ENCODE results near the gene TGM2.

TGM2 gene

GRCh38 chr20:38170826-38171674 is 6.0 kb upstream of the TGM2 start (continued):
- no peak for TF ChIP-seq TOX (CRISPR knock-in tag; IDR thresholded peaks at IDR 0.05; ENCODE audit: borderline replicate concordance)

DNA sequence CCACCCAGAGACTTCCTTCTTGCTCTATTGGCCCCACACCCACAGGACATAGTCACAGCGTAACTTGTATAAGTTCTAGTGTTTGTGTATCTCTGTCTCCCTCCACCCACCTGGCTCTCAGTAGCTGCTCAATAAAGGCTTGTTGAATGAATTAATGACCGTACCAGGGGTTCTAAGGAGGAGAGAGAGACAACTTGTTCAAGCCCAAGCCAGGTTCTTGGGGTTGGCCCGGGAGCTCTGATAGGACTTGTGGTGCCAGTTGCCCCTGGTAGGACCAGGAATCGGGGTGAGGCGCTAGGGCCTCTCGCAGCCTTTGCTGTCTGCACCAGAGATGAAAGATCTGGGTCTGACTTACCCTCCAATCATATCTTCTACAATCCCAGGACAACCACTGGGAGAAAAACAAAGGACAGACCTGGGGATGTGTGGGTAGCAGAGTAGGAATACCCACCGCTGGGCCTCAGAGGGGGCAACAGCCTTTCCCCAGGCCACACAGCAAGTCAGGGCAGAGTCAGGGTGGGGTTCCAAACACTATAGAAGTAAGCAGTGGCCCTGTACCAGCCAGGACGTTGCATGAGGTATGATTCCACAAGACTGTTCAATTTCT is 5.3 kb upstream of the TGM2 start:
- TF ChIP-seq TCF4 (CRISPR knock-in tag; IDR thresholded peaks at IDR 0.05; ENCODE audit: borderline replicate concordance) = no peak
- TF ChIP-seq POU6F1 (CRISPR knock-in tag; IDR thresholded peaks at IDR 0.05; ENCODE audit: borderline replicate concordance, low read depth) = no peak
- no peak for TF ChIP-seq CSDC2 (CRISPR knock-in tag; IDR thresholded peaks at IDR 0.05)
- no peak for TF ChIP-seq ZNF70 (CRISPR knock-in tag; IDR thresholded peaks at IDR 0.05)
- TF ChIP-seq ZC3H10 (CRISPR knock-in tag; IDR thresholded peaks at IDR 0.05) = no peak
- no peak for TF ChIP-seq ARNTL (CRISPR knock-in tag; IDR thresholded peaks at IDR 0.05; ENCODE audit: borderline replicate concordance, low read depth)
- no peak for ATAC-seq

- no peak for TF ChIP-seq POU6F1 (CRISPR knock-in tag; IDR thresholded peaks at IDR 0.05; ENCODE audit: borderline replicate concordance, low read depth)
- TF ChIP-seq, protein P1, sequence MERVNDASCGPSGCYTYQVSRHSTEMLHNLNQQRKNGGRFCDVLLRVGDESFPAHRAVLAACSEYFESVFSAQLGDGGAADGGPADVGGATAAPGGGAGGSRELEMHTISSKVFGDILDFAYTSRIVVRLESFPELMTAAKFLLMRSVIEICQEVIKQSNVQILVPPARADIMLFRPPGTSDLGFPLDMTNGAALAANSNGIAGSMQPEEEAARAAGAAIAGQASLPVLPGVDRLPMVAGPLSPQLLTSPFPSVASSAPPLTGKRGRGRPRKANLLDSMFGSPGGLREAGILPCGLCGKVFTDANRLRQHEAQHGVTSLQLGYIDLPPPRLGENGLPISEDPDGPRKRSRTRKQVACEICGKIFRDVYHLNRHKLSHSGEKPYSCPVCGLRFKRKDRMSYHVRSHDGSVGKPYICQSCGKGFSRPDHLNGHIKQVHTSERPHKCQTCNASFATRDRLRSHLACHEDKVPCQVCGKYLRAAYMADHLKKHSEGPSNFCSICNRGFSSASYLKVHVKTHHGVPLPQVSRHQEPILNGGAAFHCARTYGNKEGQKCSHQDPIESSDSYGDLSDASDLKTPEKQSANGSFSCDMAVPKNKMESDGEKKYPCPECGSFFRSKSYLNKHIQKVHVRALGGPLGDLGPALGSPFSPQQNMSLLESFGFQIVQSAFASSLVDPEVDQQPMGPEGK (CRISPR knock-in tag; IDR thresholded peaks at IDR 0.05; ENCODE audit: borderline replicate concordance) = no peak
- no peak for TF ChIP-seq ZNF565 (CRISPR knock-in tag; conservative IDR thresholded peaks at IDR 0.05; ENCODE audit: low read depth)
- TF ChIP-seq TCF4 (CRISPR knock-in tag; IDR thresholded peaks at IDR 0.05; ENCODE audit: borderline replicate concordance) = no peak
- TF ChIP-seq ZFP3 (CRISPR knock-in tag; IDR thresholded peaks at IDR 0.05) = no peak
- no peak for TF ChIP-seq BACH2 (CRISPR knock-in tag; IDR thresholded peaks at IDR 0.05; ENCODE audit: borderline replicate concordance)
- TF ChIP-seq ZC3H10 (CRISPR knock-in tag; IDR thresholded peaks at IDR 0.05) = no peak
- no peak for TF ChIP-seq RARB (CRISPR knock-in tag; IDR thresholded peaks at IDR 0.05)
- TF ChIP-seq SNAI2 (CRISPR knock-in tag; IDR thresholded peaks at IDR 0.05) = no peak
- no peak for TF ChIP-seq ZNF70 (CRISPR knock-in tag; IDR thresholded peaks at IDR 0.05)
- no peak for TF ChIP-seq CREB5 (CRISPR knock-in tag; IDR thresholded peaks at IDR 0.05; ENCODE audit: low read depth)
- no peak for TF ChIP-seq ESRRG (CRISPR knock-in tag; IDR thresholded peaks at IDR 0.05)
- TF ChIP-seq OSR1 (CRISPR knock-in tag; IDR thresholded peaks at IDR 0.05) = no peak
- ATAC-seq = no peak
Measured at GRCh38 chr20:38169636-38170193, 4.6 kb upstream of the TGM2 start.

DNA sequence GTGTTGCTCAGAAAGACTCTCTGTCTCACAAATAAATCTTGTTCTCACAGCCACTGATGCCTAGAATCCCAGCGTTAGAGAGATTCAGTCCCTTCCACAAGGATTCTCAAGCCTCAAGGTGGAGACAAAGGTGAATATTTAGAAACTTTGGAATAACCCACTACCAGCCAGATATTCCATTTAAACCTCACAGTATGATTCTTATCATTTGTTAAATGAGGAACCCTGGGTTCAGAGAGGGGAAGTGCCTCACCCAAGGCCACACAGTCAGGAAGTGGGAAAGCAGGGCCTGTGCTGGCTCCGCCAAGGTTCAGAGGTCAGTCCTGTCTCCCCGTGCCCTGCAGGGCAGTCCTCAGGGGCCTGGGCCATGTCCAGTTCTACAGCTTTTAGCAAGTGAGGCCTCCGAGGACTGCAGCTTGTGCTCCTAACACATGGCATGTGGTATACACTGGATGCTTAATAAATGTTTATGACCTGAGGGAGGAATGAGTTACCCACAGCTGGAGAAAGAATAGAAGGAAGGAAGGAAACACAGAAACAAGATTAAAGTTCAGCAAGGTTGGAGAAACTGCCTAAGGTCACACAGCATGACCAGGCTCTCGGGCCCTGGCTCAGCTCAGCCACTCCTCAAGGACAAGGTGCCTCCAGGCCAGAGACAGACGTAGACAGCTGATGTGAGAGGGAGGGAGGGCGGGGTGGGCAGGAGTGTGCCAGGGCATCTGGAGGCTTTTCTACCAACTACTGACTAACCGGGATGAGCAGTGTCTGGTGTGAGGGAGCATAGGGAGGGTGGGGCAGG is 3.9 kb upstream of the TGM2 start:
- no peak for ATAC-seq
- TF ChIP-seq BACH2 (CRISPR knock-in tag; IDR thresholded peaks at IDR 0.05; ENCODE audit: borderline replicate concordance) (no peak), ZFP30 (CRISPR knock-in tag; IDR thresholded peaks at IDR 0.05) (no peak), TOX (CRISPR knock-in tag; IDR thresholded peaks at IDR 0.05; ENCODE audit: borderline replicate concordance) (no peak), CSDC2 (CRISPR knock-in tag; IDR thresholded peaks at IDR 0.05) (no peak), OSR1 (CRISPR knock-in tag; IDR thresholded peaks at IDR 0.05) (no peak)
- TF ChIP-seq, protein P2, sequence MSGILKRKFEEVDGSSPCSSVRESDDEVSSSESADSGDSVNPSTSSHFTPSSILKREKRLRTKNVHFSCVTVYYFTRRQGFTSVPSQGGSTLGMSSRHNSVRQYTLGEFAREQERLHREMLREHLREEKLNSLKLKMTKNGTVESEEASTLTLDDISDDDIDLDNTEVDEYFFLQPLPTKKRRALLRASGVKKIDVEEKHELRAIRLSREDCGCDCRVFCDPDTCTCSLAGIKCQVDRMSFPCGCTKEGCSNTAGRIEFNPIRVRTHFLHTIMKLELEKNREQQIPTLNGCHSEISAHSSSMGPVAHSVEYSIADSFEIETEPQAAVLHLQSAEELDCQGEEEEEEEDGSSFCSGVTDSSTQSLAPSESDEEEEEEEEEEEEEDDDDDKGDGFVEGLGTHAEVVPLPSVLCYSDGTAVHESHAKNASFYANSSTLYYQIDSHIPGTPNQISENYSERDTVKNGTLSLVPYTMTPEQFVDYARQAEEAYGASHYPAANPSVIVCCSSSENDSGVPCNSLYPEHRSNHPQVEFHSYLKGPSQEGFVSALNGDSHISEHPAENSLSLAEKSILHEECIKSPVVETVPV (CRISPR knock-in tag; IDR thresholded peaks at IDR 0.05) = no peak
- TF ChIP-seq, protein P1 (CRISPR knock-in tag; IDR thresholded peaks at IDR 0.05; ENCODE audit: borderline replicate concordance) = no peak
- TF ChIP-seq, protein P3, sequence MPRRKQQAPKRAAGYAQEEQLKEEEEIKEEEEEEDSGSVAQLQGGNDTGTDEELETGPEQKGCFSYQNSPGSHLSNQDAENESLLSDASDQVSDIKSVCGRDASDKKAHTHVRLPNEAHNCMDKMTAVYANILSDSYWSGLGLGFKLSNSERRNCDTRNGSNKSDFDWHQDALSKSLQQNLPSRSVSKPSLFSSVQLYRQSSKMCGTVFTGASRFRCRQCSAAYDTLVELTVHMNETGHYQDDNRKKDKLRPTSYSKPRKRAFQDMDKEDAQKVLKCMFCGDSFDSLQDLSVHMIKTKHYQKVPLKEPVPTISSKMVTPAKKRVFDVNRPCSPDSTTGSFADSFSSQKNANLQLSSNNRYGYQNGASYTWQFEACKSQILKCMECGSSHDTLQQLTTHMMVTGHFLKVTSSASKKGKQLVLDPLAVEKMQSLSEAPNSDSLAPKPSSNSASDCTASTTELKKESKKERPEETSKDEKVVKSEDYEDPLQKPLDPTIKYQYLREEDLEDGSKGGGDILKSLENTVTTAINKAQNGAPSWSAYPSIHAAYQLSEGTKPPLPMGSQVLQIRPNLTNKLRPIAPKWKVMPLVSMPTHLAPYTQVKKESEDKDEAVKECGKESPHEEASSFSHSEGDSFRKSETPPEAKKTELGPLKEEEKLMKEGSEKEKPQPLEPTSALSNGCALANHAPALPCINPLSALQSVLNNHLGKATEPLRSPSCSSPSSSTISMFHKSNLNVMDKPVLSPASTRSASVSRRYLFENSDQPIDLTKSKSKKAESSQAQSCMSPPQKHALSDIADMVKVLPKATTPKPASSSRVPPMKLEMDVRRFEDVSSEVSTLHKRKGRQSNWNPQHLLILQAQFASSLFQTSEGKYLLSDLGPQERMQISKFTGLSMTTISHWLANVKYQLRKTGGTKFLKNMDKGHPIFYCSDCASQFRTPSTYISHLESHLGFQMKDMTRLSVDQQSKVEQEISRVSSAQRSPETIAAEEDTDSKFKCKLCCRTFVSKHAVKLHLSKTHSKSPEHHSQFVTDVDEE (CRISPR knock-in tag; IDR thresholded peaks at IDR 0.05) = no peak
